Lung (tissue), 12 donors: ENCODE measurements around the gene PARVB. TPM values are rescaled to one million over a fixed set of nuclear protein-coding genes. Genes with fewer than 3 reads are reported as not detected.

Experiments
- ATAC-seq: fragments of 200-7000 bp; cut with Tn5 transposase; one replicate; pipeline ENCODE4 v1.9.1; 2020; ENCODE audit warnings: moderate number of reproducible peaks; ENCODE audit not compliant: insufficient read depth, low FRiP score
- DNase-seq, 3 donors: peaks; one replicate each; pipeline ENCODE4 v3.0.0-alpha.2; 2013 to 2017
- H3K27ac ChIP-seq, 2 donors: one replicate each; pipeline ENCODE4 v1.5.1; 2013; ENCODE audit warnings: mild to moderate bottlenecking in 2 of 2, moderate library complexity in 2 of 2, control low read depth in 1 of 2, inconsistent platforms in 1 of 2, low read depth in 1 of 2, low read length in 1 of 2
- H3K27me3 ChIP-seq, 3 donors: one replicate each; pipeline ENCODE4 v1.5.1; 2013; ENCODE audit warnings: low read length in 2 of 3; ENCODE audit not compliant: control insufficient read depth in 3 of 3, insufficient read depth in 3 of 3
- H3K36me3 ChIP-seq, 4 donors: one replicate each; pipeline ENCODE4 v1.5.1; 2013; ENCODE audit warnings: low read length in 4 of 4, mild to moderate bottlenecking in 1 of 4, moderate library complexity in 1 of 4; ENCODE audit not compliant: control insufficient read depth in 4 of 4, insufficient read depth in 4 of 4
- H3K4me1 ChIP-seq, 5 donors: one replicate each; pipeline ENCODE4 v1.5.1; 2013; ENCODE audit warnings: low read length in 5 of 5, mild to moderate bottlenecking in 2 of 5, moderate library complexity in 1 of 5; ENCODE audit not compliant: control insufficient read depth in 5 of 5, insufficient read depth in 5 of 5
- H3K4me3 ChIP-seq: one replicate; pipeline ENCODE4 v1.5.1; 2013; ENCODE audit warnings: mild to moderate bottlenecking, control low read depth, moderate library complexity
- H3K9ac ChIP-seq, 2 donors: one replicate each; pipeline ENCODE4 v1.5.1; 2013; ENCODE audit warnings: low read length in 2 of 2, control low read depth in 1 of 2; ENCODE audit not compliant: insufficient read depth in 1 of 2
- H3K9me3 ChIP-seq, 4 donors: one replicate each; pipeline ENCODE4 v1.5.1; 2013; ENCODE audit warnings: low read length in 3 of 4, mild to moderate bottlenecking in 1 of 4, moderate library complexity in 1 of 4; ENCODE audit not compliant: control insufficient read depth in 4 of 4, insufficient read depth in 3 of 4
- WGBS, 2 donors: extraction: QIAGEN DNeasy Blood & Tissue Kit; methylation state at CpG; one replicate each; pipeline ENCODE4 v1.1.7; 2013; 5-methylcytosine and 5-hydroxymethylcytosine counted together
- polyA plus RNA-seq, 2 donors: library from polyadenylated mRNA; stranded (reverse); fragments of 200-250 nt; gene quantifications; one replicate each; pipeline ENCODE4 v1.2.1, GENCODE V29; 2013
- total RNA-seq, 2 donors: library from RNA; depleted of rRNA in 1 of 2; stranded (reverse); fragments of >200 nt in 1 of 2; gene quantifications; one replicate each; pipeline ENCODE4 v1.2.1, GENCODE V29; 2014 to 2021
- TF ChIP-seq, protein P1 (sequence below): IDR thresholded peaks from 2 replicates; pipeline ENCODE4 v1.5.1; 2012; ENCODE audit warnings: mild to moderate bottlenecking; ENCODE audit errors: control extremely low read depth, extremely low read depth
- donor health status: control.
- donor health status: control.
- donor health status: Bipolar disorder and iron deficiency.
- donor health status: healthy.
- donor health status: DM: yes; HTN: yes; CAD: no.

The PARVB gene
- total and polyA plus RNA-seq, 4 donors = 16.9 to 64.2 (median 49.7) TPM

DNA sequence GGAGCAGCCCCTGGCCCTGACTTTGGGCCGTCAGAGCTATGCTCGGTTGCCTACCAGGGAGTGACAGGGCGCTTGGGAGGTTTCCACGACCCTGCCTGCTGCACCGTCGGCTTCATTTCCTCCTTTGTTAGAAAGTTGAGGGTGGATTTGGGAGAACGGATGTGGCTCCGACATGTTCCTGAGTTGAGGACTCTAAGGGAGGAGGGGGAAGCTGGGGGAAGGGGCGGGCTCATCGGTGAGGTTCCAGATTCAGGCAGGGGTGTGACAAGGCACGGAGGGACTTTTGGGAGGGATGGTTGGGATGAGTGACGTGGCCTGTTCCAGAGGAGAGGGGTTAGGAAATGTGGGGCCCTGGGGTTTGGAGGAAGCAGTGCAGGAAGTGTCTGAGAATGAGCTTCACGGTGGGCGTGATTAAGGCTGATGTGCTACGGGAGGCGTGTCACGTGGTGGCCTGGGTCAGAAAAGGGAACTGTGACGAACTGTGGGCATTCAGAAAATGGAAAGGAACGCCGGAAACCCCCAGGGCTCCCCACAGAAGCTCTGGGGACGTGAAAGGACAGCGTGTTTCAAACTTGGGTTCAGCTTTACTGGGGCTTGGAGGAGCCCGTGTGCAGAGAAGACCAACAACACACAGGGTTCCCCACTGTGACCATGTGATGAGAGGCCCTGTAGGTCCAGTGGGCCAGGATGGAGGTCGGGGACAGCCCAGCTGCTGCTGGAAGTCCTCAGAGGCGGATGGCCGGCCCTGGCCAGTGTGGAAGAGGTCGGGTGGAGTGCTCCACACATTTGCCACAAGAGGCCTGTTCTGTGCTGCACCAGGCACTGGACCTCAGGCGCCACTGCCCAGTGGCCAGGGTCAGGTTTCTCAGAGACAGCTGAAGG is 2.8 kb downstream of the PARVB start:
- Histone ChIP-seq H3K4me3 (no peak overlapping the region), H3K9ac (peak overlapping the region in 1 of 2 donors; percentile 23), H3K9me3 (no peaks in the 10 kb centered on the region), H3K27me3 (no peaks in the 10 kb centered on the region), H3K4me1 (peaks cover 2 to 28% (median 8%) of the 10 kb centered on the region in 5 donors), H3K36me3 (no peaks in the 10 kb centered on the region), H3K27ac (peak overlapping the region; percentile 87 to 97)
- TF ChIP-seq, protein P1, sequence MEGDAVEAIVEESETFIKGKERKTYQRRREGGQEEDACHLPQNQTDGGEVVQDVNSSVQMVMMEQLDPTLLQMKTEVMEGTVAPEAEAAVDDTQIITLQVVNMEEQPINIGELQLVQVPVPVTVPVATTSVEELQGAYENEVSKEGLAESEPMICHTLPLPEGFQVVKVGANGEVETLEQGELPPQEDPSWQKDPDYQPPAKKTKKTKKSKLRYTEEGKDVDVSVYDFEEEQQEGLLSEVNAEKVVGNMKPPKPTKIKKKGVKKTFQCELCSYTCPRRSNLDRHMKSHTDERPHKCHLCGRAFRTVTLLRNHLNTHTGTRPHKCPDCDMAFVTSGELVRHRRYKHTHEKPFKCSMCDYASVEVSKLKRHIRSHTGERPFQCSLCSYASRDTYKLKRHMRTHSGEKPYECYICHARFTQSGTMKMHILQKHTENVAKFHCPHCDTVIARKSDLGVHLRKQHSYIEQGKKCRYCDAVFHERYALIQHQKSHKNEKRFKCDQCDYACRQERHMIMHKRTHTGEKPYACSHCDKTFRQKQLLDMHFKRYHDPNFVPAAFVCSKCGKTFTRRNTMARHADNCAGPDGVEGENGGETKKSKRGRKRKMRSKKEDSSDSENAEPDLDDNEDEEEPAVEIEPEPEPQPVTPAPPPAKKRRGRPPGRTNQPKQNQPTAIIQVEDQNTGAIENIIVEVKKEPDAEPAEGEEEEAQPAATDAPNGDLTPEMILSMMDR = no peak
- ATAC-seq (peak; percentile 71), DNase-seq (peak; percentile 64 to 71 (median 68))
- 20 to 36% methylated on average over 28 of the region's 28 CpGs for WGBS, 2 donors

GRCh38 chr22:44028091-44028490 is 4.0 kb downstream of the PARVB start:
- Histone ChIP-seq H3K27ac (peak overlapping the region in 1 of 2 donors; percentile 68), H3K9ac (no peak overlapping the region), H3K36me3 (no peaks in the 10 kb centered on the region), H3K4me1 (peaks cover 0 to 23% (median 8%) of the 10 kb centered on the region in 5 donors), H3K4me3 (no peak overlapping the region), H3K9me3 (no peaks in the 10 kb centered on the region), H3K27me3 (no peaks in the 10 kb centered on the region)
- DNase-seq (no peak), ATAC-seq (no peak)
- 80 to 82% methylated on average over 7 of the region's 7 CpGs for WGBS, 2 donors
- TF ChIP-seq, protein P1 = no peak

- WGBS, 2 donors = 85% methylated on average over 4 of the region's 4 CpGs
- DNase-seq (no peak), ATAC-seq (no peak)
- no peak overlapping the region for H3K27ac ChIP-seq
- no peak overlapping the region for H3K9ac ChIP-seq
- H3K9me3 ChIP-seq = no peaks in the 10 kb centered on the region
- H3K27me3 ChIP-seq = no peaks in the 10 kb centered on the region
- no peak overlapping the region for H3K4me3 ChIP-seq
- TF ChIP-seq, protein P1 = no peak
- H3K36me3 ChIP-seq = no peaks in the 10 kb centered on the region
- peaks cover 0 to 22% (median 13%) of the 10 kb centered on the region in 5 donors for H3K4me1 ChIP-seq
Measured at GRCh38 chr22:44029069-44029468, 5.0 kb downstream of the PARVB start.
